VCaP (cell line): ENCODE results near the gene KIFBP.
"Not testable (repeated sequence)": the region's sequence is repeated elsewhere in the genome, so short reads cannot be mapped to it uniquely, and the experiment has no call there.

ENCODE experiments used
- H3K27ac ChIP-seq: fragments of 450-650 bp; 2 replicates; pipeline ENCODE4 v1.5.1; 2017
- CTCF ChIP-seq: fragments of 450-650 bp; conservative IDR thresholded peaks from 2 replicates; pipeline ENCODE4 v1.5.1; 2017; ENCODE audit warnings: mild to moderate bottlenecking, moderate library complexity

Gene KIFBP

GRCh38 chr10:69033256-69033655 is 44.7 kb downstream of the KIFBP start:
- no peak for TF ChIP-seq CTCF
- H3K27ac ChIP-seq, result no peak overlapping the region

- TF ChIP-seq CTCF, result no peak
- no peak overlapping the region for H3K27ac ChIP-seq
Measured at GRCh38 chr10:69037489-69037888, 48.9 kb downstream of the KIFBP start.

- not testable (repeated sequence) for H3K27ac ChIP-seq
Measured at GRCh38 chr10:69040904-69041303, 52.3 kb downstream of the KIFBP start.

GRCh38 chr10:69042417-69042816 is 53.8 kb downstream of the KIFBP start:
- TF ChIP-seq CTCF, result no peak
- H3K27ac ChIP-seq, result no peak overlapping the region

GRCh38 chr10:69042838-69043237 is 54.2 kb downstream of the KIFBP start:
- no peak overlapping the region for H3K27ac ChIP-seq
- no peak for TF ChIP-seq CTCF

GRCh38 chr10:69043931-69044531 is 55.4 kb downstream of the KIFBP start:
- TF ChIP-seq CTCF, result no peak
- H3K27ac ChIP-seq, result no peak overlapping the region

- TF ChIP-seq CTCF, result no peak
- no peak overlapping the region for H3K27ac ChIP-seq
Measured at GRCh38 chr10:69044546-69044945, 55.9 kb downstream of the KIFBP start.

- TF ChIP-seq CTCF, result no peak
- H3K27ac ChIP-seq, result no peak overlapping the region
Measured at GRCh38 chr10:69045441-69046300, 57.1 kb downstream of the KIFBP start.
